ENCODE data around the gene ODC1. TPM values are rescaled to one million over a fixed set of nuclear protein-coding genes. Genes with fewer than 3 reads are reported as not detected.
A peak's percentile ranks its signal among the peaks of the same experiment; 100 is the strongest.

ODC1 gene
- total RNA-seq, 6 donors from 2014 or later: 3.1 to 223 (median 46.0) TPM

DNA sequence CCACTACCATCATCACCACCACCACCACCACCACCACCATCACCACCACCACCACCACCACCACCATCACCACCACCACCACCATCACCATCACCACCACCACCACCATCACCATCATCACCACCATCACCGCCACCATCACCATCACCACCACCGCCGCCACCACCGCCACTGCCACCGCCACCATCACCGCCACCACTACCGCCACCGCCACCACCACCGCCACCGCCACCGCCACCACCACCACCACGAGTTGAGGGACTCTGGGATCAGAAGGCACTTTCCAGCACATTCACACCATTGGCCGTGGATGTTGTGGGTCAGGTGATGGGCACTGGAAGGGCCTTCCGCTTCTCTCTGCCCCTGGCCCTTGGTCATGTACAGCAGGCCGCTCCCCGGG is 48.8 kb downstream of the ODC1 start:
- Histone ChIP-seq H3K27me3 (no peaks in the 10 kb centered on the region), H3K27ac (peak overlapping the region; percentile 61 to 90 (median 82)), H3K36me3 (peaks cover 0 to 11% (median 2%) of the 10 kb centered on the region in 4 donors), H3K9me3 (no peaks in the 10 kb centered on the region), H3K4me3 (no peak overlapping the region), H3K4me1 (peaks cover 58 to 83% (median 70%) of the 10 kb centered on the region in 4 donors)
- ATAC-seq (ENCODE audit: low FRiP score in 2 of 2) (no peak), DNase-seq (peak in 1 of 2 donors; percentile 64)
- 83 to 100% methylated on average over 4 to 16 of the region's 16 CpGs for WGBS, 2 donors
- TF ChIP-seq POLR2AphosphoS5 (IDR thresholded peaks at IDR 0.05) (no peak), POLR2A (IDR thresholded peaks at IDR 0.05) (no peak), CTCF (IDR thresholded peaks at IDR 0.05) (no peak), EP300 (IDR thresholded peaks at IDR 0.05) (no peak)

- peak overlapping the region; percentile 68 to 84 (median 76) for H3K27ac ChIP-seq
- DNase-seq: peak; percentile 75 to 77
- ATAC-seq (ENCODE audit: low FRiP score in 2 of 2): peak; percentile 31 to 64
- peak in 1 of 2 donors; percentile 71 for TF ChIP-seq POLR2AphosphoS5 (IDR thresholded peaks at IDR 0.05)
- TF ChIP-seq EP300 (IDR thresholded peaks at IDR 0.05): peak in 2 of 4 donors; percentile 38 to 80
- TF ChIP-seq POLR2A (IDR thresholded peaks at IDR 0.05): no peak
- no peaks in the 10 kb centered on the region for H3K27me3 ChIP-seq
- peaks cover 0 to 8% (median 2%) of the 10 kb centered on the region in 4 donors for H3K36me3 ChIP-seq
- no peaks in the 10 kb centered on the region for H3K9me3 ChIP-seq
- 44 to 48% methylated on average over 13 to 14 of the region's 14 CpGs for whole genome bisulfite sequencing, 2 donors
- H3K4me1 ChIP-seq: peaks cover 57 to 83% (median 68%) of the 10 kb centered on the region in 4 donors
- no peak overlapping the region for H3K4me3 ChIP-seq
Measured at GRCh38 chr2:10398496-10398895, 49.6 kb downstream of the ODC1 start.

DNA sequence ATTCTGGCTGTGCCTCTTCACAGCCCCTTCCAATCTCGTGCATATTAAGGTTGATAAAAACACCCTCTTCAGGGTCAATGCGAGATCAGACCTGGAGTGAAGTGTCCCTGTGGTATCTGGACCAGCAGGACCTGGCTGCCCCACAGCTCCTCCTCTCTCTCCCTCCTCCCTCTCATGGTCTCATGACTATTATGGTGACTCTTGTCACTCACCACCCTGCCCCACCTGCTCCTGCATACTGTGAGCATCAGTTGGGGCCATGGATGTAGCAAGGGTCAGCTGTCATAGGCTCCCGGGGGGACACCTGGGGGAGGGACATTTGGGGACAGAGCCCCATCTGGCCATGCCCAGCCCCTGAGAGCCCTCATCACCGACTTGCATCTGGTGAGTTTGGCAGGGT is 50.2 kb downstream of the ODC1 start:
- peaks cover 62 to 85% (median 73%) of the 10 kb centered on the region in 4 donors for H3K4me1 ChIP-seq
- H3K27me3 ChIP-seq: no peaks in the 10 kb centered on the region
- H3K27ac ChIP-seq: peak overlapping the region; percentile 68 to 84 (median 76)
- TF ChIP-seq POLR2AphosphoS5 (IDR thresholded peaks at IDR 0.05) (no peak), CTCF (IDR thresholded peaks at IDR 0.05) (no peak), EP300 (IDR thresholded peaks at IDR 0.05) (no peak), POLR2A (IDR thresholded peaks at IDR 0.05) (no peak)
- WGBS, 2 donors: 48 to 81% methylated on average over 4 of the region's 4 CpGs
- H3K36me3 ChIP-seq: peaks cover 0 to 8% (median 2%) of the 10 kb centered on the region in 4 donors
- no peaks in the 10 kb centered on the region for H3K9me3 ChIP-seq
- DNase-seq (no peak), ATAC-seq (ENCODE audit: low FRiP score in 2 of 2) (peak in 1 of 2 donors; percentile 27)
- H3K4me3 ChIP-seq: no peak overlapping the region

DNA sequence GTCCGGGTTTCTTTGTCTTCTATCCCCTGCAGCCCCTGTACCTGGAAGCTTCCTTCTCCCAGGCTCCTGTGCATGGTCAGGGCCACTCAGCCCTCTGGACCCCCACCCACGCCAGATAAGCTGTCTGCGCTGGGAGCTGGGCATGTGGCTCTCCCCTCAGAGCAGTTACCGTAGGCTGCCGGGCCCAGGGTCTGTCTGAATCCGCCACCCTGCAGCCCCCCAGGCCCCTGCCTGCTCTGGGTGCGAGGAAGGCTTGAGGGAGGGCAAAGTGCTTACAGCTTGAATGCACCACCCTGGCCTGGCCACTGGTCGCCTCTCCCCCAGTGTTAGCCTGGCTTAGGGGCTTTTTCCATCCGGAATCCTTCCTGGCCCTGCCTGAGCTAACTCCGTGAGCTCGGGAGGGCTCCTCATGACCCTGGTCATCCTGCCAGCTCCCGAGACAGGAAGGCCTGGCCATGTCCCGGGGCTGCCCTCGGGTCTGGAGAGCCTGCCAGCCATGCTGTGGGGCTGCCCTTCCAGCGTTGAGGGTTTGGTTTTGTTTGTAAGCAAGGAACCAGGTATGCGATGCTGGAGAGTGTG is 50.7 kb downstream of the ODC1 start:
- TF ChIP-seq EP300 (IDR thresholded peaks at IDR 0.05) (no peak), CTCF (IDR thresholded peaks at IDR 0.05) (no peak), POLR2A (IDR thresholded peaks at IDR 0.05) (no peak), POLR2AphosphoS5 (IDR thresholded peaks at IDR 0.05) (no peak)
- ATAC-seq (ENCODE audit: low FRiP score in 2 of 2): peak in 1 of 2 donors; percentile 1

GRCh38 chr2:10396464-10396863 is 51.7 kb downstream of the ODC1 start:
- 87 to 96% methylated on average over 10 to 13 of the region's 13 CpGs for WGBS, 2 donors
- ATAC-seq (ENCODE audit: low FRiP score in 2 of 2) (no peak), DNase-seq (no peak)
- Histone ChIP-seq H3K36me3 (peaks cover 0 to 5% (median 2%) of the 10 kb centered on the region in 4 donors), H3K4me3 (no peak overlapping the region), H3K27ac (peak overlapping the region; percentile 58 to 84 (median 76)), H3K4me1 (peaks cover 56 to 85% (median 71%) of the 10 kb centered on the region in 4 donors), H3K27me3 (no peaks in the 10 kb centered on the region), H3K9me3 (no peaks in the 10 kb centered on the region)
- no peak for TF ChIP-seq POLR2AphosphoS5 (IDR thresholded peaks at IDR 0.05)
- no peak for TF ChIP-seq CTCF (IDR thresholded peaks at IDR 0.05)
- TF ChIP-seq POLR2A (IDR thresholded peaks at IDR 0.05): no peak
- no peak for TF ChIP-seq EP300 (IDR thresholded peaks at IDR 0.05)

More for the DNA sequence above, 50.7 kb downstream of the ODC1 start:
- Histone ChIP-seq H3K36me3 (peaks cover 0 to 8% (median 2%) of the 10 kb centered on the region in 4 donors), H3K27ac (peak overlapping the region; percentile 68 to 84 (median 76)), H3K4me1 (peaks cover 63 to 85% (median 75%) of the 10 kb centered on the region in 4 donors), H3K27me3 (no peaks in the 10 kb centered on the region), H3K4me3 (no peak overlapping the region), H3K9me3 (no peaks in the 10 kb centered on the region)
- WGBS, 2 donors: 64 to 79% methylated on average over 6 to 14 of the region's 16 CpGs
- DNase-seq: peak in 1 of 2 donors; percentile 71

Data from upper lobe of left lung (tissue), 6 donors.